ENCODE results near the gene CERT1.
"Not testable (repeated sequence)": the region's sequence is repeated elsewhere in the genome, so short reads cannot be mapped to it uniquely, and the experiment has no call there.

The CERT1 gene, protein sequence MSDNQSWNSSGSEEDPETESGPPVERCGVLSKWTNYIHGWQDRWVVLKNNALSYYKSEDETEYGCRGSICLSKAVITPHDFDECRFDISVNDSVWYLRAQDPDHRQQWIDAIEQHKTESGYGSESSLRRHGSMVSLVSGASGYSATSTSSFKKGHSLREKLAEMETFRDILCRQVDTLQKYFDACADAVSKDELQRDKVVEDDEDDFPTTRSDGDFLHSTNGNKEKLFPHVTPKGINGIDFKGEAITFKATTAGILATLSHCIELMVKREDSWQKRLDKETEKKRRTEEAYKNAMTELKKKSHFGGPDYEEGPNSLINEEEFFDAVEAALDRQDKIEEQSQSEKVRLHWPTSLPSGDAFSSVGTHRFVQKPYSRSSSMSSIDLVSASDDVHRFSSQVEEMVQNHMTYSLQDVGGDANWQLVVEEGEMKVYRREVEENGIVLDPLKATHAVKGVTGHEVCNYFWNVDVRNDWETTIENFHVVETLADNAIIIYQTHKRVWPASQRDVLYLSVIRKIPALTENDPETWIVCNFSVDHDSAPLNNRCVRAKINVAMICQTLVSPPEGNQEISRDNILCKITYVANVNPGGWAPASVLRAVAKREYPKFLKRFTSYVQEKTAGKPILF

DNA sequence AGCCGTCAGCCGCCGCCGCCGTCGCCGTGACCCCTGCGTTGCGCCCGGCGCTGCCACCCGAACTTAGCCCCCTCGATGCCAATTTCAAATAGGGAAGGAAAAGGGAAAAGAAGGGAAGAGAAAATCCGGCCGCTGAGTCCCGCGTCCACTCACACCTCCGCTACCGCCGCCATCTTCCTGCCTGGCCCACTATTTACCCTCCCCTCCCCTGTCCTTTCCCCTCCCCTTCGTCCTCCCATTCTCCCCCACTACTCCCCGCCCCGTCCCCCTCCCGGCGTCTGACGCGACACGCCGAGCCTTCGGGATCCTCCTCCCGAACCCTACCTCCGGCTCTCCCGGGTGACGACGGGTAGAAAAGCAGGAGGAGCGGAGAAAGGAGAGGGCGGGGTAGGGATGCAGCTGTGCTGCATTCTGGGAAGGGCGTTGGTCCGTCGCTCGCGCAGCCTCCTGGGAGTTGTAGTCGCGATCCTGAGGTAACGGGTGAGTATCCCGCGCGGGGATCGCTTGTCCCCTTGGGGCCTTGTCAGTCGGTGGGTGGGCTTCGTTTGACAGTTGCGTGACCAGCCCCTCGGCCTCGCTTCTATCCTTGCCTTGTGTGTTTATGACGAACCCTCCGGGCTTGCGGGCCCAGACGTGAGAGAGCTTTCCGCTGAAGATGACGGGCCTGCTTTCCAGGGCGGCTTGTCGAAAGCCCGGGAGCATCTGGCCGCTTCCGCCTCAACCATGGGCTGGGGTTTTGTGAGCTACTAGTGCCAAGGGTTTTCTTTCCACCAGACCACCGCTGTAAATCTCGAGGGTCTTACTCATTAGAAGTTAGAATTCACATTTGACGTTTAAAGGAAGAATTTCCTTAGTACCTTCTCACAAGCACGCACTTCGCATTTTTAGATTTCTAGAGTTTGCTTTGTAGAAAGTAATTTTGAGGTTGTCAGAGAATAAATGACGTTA, at the start of gene CERT1, which contains the start of gene POLK:
CERT1 (minus strand) TSS at position 195 of the 948 bp plus-strand sequence. CDS start 422 bp downstream, outside the sequence.
POLK (plus strand) TSS at position 457 of the 948 bp plus-strand sequence.
- peak; percentile 97 for DNase-seq

DNA sequence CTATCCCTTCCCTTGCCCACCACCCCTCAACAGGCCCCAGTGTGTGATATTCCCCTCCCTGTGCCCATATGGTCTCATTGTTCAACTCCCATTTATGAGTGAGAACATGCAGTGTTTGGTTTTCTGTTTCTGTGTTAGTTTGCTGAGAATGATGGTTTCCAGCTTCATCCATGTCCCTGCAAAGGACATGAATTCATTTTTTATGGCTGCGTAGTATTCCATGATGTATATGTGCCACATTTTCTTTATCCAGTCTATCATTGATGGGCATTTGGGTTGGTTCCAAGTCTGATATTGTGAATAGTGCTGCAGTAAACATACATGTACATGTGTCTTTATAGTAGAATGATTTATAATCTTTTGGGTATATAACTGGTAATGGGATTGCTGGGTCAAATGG, 49.2 kb upstream of the CERT1 start:
- not testable (repeated sequence) for DNase-seq

DNA sequence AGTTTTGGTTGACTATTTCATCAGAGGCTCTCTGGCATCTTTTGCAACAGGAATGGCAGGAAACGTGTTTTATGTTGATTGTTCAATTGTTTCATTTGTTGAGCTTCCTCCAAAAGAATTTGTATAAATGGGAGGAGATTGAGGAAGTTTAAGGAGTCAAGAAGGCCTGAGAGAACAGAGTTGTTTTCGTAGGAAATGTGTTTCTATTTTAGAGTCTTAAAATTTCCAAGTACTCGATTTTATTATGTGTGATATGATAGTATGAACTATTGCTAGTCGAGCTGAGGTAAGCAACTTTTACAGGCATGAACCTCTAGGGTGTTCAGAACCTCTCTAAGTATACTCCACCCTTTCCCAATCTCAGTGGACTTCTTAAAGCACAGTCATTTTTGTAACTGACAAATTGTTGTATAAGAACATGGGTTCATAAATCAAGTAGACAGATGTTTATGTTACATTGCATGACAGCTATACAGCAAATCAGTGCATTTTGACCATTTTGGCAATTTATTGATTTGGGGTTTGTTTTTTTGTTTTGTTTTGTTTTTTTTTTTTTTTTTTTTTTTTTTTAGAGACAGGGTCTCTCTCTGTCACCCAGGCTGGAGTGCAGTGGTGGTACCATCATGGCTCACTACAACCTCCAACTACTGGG, 47.7 kb upstream of the CERT1 start:
- no peak for DNase-seq

DNA sequence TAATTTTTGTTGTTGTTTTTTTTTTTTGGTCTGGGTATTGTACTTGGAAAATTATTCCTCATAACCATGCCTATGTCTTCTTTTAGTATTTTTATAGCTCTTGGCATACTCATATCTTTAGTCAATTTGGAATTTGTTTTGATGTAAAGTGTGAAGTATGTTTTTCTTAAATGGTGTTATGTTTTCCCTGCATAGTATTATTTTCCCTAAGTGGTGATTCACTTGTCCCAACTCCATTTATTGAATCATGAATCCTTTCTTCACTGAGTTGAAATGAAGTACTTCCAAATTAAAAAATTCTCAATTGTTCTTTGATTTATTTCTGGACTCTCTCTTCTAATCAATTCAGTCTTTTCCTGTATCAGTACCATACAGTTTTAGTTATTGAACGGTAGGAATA, 46.8 kb upstream of the CERT1 start:
- no peak for DNase-seq

DNA sequence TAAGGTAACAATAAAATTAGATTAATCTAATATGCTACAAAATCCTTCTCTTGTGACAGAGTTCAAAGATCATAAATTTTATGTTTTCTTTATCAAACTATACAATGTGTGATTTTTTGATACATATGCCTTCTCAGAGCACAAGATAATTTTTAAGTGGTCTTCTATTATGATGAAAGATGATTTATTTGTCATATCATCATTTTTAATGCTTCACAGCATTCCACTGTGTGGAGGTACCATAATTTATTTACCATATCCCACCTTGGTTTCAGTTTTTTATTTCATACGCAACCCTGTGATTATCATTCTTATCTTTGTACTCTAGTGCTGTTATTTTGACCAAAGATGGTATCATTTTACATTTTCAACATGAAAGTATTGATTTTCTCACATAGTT, 41.9 kb upstream of the CERT1 start:
- DNase-seq: no peak

DNA sequence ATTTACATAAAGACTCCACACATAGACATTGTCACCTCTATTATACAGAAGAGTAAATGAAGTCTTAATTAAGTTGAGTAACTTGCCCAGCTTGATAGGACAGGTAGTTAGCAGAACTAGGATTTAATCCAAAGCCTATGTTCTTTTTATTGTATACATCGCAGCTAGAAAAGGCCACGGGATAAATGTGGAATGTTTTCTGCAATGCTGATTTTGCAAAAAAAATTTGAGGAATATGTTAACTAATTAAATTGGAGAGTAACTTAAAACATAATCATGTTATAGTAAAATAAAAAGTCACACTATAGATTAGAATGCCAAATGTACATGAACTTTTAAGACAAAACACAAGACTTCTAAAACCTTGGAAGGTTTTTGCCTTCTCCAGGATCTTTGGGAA, 41.3 kb upstream of the CERT1 start:
- DNase-seq: no peak

DNA sequence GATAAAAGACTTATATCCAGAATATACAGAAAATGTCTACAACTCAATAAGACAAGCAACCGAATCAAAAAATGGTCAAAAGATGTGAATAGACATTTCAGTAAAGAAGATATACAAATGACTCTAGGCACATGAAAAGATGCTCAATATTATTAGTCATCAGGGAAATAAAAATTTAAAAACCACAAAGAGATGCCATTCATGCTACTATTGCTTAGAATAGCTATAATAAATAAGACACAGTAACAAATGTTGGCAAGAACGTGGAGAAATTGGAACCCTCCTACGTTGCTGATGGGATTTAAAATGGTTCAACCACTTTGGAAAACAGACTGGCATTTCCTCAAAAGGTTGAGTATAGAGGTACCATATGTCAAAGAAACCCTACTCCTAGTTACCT, 40.0 kb upstream of the CERT1 start:
- DNase-seq: no peak

DNA sequence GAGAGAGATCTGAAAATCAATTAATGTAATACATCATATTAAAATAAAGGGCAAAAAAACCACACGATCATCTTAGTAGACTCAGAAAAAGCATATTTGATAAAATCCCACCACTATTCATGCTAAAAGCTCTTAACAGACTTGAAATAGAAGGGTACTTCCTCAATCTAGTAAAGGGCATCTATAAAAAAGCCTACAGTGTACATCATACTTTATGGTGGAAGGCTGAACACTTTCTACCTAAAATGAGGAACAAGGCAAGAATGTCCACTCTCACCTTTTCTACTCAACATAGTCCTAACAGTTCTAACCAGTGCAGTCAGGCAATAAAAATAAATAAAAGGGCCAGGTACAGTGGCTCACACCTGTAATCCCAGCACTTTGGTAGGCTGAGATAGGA, 39.2 kb upstream of the CERT1 start:
- no peak for DNase-seq

DNA sequence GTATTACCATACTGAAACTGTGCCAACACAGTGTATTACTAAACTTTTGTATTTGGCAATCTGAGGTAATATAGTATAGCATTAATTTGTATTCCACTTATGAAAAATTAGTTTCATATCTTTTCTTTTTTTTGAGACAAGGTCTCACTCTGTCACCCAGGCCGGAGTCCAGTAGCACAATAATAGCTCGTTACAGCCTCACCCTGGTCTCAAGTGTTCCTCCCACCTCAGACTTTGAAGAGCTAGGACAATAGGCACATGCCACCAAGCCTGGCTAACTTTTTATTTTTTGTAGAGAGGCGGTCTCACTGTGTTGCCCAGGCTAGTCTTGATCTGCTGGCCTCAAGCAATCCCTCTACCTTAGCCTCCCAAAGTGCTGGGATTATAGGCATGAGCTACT, 36.4 kb upstream of the CERT1 start:
- no peak for DNase-seq

DNA sequence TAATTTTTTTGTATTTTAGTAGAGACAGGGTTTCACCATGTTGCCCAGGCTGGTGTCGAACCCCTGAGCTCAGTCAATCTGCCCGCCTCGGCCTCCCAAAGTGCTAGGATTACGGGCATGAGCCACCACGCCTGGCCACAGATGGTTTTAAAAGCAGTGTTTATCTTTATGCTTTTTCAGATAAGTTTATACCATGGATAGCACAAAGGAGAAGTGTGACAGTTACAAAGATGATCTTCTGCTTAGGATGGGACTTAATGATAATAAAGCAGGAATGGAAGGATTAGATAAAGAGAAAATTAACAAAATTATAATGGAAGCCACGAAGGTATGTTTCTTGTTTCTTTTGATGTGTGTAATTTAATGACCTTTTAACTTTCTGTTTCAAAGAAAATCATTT, 35.4 kb upstream of the CERT1 start:
- DNase-seq: no peak

DNA sequence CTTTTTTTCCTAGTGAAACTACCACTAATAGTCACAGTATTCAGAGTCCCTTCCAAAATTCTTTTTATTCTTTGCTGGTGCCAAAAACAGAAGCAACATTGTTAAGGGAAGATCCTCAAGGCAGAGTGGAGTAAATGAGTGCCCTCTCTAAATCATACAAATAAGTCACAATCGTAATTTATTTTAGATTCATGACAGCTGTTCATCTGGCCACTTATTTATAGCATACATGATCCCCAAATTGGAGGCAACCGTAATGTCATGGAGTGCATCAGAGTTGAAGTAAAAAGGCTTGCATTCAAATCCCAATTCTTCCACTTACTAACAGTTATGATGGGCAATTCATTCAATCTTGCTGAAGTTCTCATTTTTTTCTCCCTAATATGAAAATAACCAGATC, 33.7 kb upstream of the CERT1 start:
- DNase-seq: no peak

DNA sequence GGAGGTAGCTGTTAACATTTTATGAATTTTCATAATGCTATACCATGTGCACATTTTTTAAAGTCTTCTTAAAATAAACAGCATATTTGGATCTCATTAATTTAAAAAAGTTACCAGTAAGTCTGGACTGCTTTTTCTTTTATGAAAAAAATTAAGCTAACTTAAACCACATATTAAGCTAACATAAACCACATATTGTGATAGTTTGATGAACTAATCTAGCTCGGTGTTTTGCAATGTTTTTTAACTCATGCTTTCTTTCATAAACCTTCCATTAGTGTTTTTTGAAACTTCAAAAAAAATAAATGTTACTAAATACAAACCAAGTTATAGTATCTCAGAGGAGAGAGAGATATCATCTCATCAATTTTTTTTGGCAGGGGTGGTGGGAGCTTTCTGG, 26.8 kb upstream of the CERT1 start:
- no peak for DNase-seq

DNA sequence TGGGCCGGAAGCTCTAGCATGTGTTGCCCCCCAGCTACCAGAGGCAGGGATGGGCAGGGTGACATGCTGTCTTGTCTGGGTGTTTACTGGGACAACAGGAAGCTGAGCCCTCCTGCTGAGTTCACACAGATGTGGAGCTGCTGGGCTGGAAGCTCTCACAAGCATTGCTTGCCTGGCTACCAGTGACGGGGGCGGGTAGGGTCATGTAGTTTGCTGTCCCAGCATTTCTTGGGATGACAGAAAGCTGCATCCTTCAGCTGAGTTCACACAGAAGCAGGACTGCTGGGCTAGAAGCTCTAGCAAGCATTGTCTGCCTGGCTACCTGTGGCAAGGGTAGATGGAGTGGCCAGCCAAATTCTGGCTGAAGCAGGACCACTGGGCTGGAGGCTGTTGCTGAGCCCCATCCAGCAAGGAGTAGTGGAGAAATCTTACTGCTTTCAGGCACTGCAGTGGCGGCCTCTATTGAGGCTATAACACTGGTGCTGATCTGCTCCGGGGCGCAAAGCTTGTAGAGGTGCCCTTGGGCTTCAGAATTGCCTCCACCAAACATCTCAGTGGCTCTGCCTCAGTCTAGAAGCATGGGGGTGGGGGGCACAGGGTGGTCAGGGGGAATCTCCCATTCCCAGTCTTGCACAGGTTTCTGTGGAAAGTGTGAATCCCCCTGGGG, 25.4 kb upstream of the CERT1 start:
- DNase-seq: no peak

DNA sequence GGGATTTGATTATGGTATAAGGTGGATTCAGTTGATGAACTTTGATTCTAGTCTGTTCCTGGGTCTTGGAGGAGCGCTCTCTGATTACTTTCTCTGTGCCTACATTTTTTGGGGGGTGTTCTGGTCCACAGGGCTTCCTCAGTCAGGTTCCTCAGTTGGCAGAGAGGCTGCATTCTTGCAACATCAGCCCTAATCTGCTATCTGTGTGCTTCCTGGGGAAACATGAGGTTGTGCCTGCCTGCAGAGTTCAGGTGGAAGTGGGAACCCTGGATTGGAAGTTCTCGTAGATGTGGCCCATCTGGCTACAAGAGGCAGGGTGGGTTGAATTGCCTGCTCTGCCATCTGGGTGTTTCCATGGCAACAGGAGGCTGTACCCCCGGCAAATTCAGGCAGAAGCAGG, 24.7 kb upstream of the CERT1 start:
- no peak for DNase-seq

DNA sequence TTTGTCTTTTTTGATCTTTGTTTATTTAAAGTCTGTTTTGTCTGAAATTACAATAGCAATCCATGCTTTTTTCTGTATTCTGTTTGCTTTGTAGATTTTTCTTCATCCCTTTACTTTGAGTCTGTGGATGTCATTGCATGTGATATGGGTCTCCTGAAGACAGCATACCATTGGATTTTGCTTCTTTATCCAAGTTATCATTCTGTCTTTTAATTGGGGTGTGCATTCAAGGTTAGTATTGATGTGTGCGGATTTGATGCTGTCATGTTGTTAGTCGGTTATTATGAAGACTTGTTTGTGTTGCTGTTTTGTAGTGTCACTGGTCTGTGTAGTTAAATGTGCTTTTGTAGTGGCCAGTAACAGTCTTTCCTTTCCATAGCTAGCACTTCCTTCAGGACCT, 23.3 kb upstream of the CERT1 start:
- no peak for DNase-seq

DNA sequence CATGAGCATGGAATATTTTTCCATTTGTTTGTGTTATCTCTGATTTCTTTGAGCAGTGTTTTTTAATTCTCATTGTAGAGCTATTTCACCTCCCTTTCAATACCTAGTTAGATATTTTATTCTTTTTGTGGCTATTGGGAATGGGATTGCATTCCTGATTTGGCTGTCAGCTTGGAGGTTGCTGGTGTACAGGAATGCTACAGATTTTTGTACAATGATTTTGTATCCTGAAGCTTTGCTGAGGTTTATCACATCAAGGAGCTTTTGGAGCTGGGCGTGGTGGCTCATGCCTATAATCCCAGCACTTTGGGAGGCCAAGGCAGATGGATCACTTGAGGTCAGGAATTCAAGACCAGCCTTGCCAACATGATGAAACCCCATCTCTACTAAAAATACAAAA, 22.3 kb upstream of the CERT1 start:
- DNase-seq: not testable (repeated sequence)

DNA sequence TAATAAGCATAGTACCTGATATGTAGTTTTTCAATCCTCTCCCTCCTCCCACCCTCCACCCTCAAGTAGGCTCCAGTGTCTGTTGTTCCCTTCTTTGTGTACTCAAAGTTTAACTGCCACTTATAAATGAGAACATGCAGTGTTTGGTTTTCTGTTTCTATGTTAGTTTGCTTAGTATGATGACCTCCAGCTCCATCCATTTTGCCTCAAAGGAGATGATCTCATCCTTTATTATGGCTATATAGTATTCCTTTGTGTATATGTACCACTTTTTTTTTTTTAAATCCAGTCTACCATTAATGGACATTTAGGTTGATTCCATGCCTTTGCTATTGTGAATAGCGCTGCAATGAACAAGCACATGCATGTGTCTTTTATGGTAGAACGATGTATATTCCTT, 20.8 kb upstream of the CERT1 start:
- no peak for DNase-seq

DNA sequence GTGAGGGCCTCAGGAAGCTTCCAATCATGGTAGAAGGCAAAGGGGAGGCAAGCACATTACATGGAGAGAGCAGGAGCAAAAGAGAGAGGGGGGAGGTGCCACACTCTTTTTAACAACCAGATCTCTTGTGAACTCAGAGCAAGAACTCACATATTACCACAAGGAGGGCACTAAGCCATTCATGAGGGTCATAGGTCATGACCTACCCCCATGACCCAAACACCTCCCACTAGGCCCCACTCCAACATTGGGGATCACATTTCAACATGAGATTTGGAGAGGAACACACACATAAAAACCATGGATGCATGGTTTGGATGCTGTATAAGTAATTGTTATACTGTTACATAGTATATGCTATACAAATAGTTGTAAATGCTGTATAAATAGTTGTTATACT, 17.8 kb upstream of the CERT1 start:
- no peak for DNase-seq

DNA sequence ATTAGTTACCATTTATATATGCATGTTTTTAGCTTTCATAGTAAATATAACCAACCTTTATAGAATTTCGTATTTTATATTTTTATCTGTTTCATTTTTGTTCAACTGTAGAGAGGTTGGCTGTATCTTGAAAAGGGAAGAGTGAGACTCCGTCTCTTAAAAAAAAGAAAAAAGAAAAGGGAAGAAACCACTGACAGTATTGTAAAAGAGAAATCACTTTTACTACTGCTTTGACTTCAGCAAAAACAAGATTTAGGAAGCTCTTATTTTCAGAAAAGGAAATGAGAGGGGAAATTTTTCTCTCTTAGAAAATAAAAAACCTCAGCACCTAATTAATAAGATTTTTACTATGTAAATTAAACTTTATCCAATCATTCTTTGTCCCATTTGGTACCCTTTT, 14.6 kb upstream of the CERT1 start:
- DNase-seq: no peak

DNA sequence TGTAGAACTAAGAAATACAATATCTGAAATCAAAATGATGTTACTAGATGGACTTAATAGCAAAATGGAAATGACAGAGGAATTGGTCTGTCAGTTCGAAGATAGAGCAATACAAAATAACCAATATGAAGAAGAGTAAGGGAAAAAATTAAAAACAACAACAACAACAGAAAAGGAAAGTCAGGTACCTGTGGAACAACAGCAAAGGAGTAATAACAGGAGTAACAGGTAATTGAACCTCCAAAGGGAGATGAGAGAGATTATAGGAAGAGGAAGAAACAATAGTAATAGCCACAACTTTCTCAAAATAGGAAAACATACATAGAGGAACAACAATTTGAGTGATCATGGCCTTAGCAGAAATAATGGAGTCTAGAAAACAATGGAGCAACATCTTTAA, 13.9 kb upstream of the CERT1 start:
- DNase-seq: no peak

DNA sequence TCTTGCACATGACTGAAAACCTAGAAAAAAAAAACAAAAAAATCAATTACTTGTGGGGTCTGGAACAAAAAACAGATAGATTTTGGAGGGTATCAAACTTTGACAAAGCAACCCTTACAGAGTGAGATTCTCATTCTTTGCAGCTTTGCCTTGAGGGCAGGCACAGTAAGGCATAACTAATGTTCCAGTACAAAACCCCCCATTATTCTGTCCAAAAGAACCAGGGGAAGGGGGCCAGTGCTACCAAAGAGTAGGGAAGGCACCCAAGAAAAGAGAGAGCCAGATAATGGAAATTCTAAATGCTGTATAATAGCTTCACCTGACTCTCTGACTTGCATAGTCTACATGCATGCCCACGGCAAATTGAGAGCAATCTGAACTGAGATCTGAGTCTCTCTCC, 13.2 kb upstream of the CERT1 start:
- DNase-seq: no peak

DNA sequence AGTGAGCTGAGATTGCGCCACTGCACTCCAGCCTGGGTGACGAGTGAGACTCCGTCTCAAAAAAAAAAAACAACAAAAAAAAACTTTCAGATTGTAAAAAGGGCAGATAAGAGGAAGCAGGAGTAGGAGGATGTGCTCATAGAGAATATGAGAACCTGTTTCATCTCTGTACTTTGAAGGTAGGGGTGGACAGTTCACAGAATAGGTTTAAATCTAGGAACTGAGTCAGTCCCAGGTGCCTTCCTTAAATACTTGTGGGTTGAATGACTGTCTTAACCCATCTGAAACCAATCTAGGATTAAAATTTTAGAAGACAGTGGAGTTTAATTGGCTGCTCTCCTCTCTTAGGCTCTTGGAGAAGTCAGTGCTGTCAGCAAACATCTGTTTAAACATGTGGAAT, 12.6 kb upstream of the CERT1 start:
- no peak for DNase-seq
